M059J (cell line): ENCODE results near the gene PRKACG. TPM values are rescaled to one million over a fixed set of nuclear protein-coding genes. Genes with fewer than 3 reads are reported as not detected.
A peak's percentile ranks its signal among the peaks of the same experiment; 100 is the strongest.

Experiments
- DNase-seq: peaks from one replicate; pipeline ENCODE4 v3.0.0-alpha.2; 2012; ENCODE audit warnings: low read depth
- total RNA-seq: library from RNA; depleted of rRNA; stranded (reverse); fragments of >200 nt; shearing (Covaris generic); gene quantifications from 2 replicates; pipeline ENCODE4 v1.2.3, GENCODE V29; 2014

The PRKACG gene
- total RNA-seq, 1 experiment from 2014 or later, result not detected

DNA sequence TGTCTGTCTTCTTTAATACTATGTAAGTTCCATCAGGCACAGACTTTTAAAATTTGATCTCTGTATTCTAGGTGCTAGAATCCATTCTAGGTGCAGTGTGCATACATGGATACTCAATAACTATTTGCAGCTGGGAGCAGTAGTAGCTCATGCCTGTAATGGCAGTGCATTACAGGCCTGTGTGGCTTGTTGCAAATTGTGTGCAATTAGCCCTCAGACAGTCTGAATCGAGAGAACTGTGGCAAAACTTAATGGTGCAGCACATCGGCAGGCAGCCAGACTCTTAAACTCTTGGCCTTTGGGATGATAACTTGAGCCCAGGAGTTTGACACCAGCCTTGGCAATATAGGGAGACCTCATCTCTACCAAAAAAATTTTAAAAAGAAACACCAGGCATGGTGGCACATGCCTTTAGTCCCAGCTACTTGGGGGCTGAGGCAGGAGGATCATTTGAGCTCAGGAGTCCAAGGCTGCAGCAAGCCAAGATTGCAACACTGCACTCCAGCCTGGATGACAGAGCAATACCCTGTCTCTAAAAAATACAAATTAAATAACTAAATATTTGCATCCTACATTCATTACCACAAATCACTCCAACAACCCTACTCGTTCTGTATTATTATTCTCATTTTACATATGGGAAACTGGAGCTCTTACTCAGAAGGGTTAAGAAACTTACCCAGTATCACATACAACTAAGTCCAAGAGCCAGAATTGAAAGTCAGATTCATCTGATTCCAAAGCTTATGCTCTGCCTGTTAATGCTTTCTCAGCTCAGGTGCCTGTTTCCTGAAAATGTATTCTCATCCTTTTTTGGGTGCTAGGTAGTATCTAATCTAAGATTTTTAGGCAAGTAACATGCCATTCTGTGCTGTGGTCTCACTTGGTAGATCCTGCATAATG, 30.1 kb downstream of the PRKACG start:
- no peak for DNase-seq

GRCh38 chr9:68983008-68983411, 30.9 kb downstream of the PRKACG start:
- DNase-seq, result no peak

GRCh38 chr9:68981789-68982188, 32.1 kb downstream of the PRKACG start:
- DNase-seq, result peak; percentile 26

DNA sequence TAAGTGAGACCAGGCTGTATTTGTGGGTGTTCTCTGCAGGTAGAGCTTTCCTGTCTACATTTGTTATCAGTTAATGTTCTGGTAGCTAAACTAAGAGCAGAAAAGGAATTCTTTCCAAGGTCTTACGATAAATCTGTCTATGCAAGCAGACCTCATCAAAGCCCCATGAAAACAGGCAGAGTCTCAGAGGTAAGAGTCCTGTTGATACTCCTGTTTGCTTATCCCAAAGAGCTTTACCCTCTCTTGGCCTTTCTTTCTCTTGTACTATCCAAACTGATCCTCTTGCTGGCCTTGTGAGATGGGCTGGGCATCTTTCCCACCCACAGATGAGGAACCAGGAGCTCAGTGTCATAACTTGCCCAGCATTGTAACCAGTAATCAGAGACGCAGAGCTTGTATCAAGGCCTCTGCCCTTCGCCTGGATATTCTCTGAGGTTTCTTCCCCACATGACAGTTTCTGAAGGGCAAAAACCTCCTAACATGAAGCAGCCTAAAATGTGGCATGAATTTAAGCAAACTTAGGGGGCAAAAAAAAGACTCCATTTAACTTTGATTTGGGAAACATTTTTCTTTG, 33.5 kb downstream of the PRKACG start:
- DNase-seq, result no peak

GRCh38 chr9:68979538-68980314, 34.2 kb downstream of the PRKACG start:
- DNase-seq, result no peak

- no peak for DNase-seq
Measured at GRCh38 chr9:68978501-68978900, 35.4 kb downstream of the PRKACG start.

DNA sequence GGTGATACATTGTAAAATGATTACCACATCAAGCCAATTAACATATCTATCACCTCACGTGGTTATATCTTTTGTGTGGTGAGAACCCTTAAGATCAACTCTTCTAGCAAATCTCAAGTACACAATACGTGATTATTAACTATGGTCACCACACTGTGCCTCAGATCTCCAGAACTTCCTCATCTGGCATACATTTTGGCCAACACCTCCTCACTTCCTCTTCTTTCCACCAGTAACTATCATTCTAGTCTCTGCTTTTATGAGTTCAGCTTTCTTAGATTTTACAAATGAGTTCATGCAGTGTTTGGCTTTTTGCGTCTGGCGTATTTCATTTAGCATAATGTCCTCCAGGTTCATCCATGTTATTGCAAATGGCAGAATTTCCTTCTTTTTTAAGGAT, 35.8 kb downstream of the PRKACG start:
- DNase-seq, result no peak

GRCh38 chr9:68975365-68976043, 38.4 kb downstream of the PRKACG start:
- no peak for DNase-seq

DNA sequence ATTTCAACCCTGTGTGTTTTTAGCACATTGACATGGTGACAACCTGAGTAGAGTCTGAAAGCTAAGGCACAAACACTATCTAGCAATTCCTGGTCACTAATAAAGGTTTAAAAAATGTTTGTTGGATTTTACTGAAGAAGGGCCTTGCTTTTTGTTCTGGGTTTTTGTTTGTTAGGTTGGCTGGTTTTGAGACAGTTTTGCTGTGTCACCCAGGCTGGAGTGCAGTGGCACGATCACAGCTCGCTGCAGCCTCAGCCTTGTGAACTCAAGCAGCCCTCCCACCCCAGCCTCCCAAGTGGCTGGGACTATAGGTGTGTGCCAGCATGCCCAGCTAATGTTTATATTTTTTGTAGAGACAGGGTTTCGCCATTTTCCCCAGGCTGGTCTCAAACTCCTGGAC, 39.0 kb downstream of the PRKACG start:
- no peak for DNase-seq

GRCh38 chr9:68974431-68974830, 39.5 kb downstream of the PRKACG start:
- no peak for DNase-seq

- no peak for DNase-seq
Measured at GRCh38 chr9:68973619-68974018, 40.3 kb downstream of the PRKACG start.

DNA sequence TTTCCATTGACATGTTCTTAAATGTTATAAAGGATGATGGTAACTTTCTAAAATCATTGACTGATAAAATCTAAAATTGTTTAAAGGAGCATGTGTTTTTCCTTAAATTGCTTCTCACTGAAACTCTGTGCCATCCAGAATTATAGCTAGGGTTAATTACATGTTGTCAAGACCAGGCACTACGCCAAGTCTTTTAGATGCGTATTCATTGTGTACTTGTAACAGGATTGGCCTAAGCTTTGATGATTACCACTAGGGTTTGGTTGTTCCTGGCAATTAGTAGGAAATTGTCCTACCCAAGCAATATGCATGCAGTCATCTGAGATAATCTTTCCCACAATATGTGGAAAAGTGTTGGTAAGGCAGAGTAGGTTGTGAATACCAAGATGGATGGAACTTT, 43.8 kb downstream of the PRKACG start:
- DNase-seq, result no peak

- no peak for DNase-seq
Measured at GRCh38 chr9:68969538-68969937, 44.4 kb downstream of the PRKACG start.

DNA sequence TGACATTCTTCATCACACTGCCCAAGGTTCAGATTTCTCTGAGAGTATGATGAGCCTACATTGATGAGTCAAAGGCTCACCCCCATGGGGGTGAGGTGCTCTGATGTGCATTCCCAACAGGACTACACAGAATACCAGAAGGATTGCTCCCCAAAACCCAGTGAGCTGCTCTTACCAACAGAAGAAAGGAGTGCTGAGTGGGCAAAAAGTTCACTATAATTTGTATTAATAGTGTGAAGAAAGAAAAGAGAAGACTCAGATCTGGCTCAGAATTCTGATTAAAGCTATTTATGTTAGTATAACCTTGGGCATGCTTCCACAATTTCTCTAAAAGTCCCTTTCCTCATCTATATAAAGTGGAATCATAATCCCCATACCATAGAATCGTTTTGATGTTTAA, 46.1 kb downstream of the PRKACG start:
- no peak for DNase-seq

DNA sequence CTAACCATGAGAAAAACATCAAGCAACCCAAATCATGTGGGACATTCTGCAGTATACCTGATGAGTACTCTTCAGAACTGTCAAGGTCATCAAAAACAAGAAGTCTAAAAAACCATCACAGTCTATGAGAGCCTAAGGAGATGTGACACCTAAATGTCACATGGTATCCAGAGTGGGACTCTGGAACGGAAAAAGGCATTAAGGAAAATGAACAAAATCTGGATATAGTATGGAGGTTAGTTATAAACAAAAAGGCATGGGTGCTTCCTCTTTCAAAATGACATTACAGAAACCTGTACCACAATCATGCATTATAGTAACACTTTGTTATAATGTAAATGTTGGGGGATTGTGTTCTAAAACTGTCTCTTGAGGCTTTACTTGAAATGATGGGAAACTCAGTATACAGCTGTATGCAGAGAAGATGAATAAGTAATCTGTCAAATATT, 47.4 kb downstream of the PRKACG start:
- DNase-seq, result no peak

GRCh38 chr9:68964765-68965164, 49.1 kb downstream of the PRKACG start:
- DNase-seq, result no peak

DNA sequence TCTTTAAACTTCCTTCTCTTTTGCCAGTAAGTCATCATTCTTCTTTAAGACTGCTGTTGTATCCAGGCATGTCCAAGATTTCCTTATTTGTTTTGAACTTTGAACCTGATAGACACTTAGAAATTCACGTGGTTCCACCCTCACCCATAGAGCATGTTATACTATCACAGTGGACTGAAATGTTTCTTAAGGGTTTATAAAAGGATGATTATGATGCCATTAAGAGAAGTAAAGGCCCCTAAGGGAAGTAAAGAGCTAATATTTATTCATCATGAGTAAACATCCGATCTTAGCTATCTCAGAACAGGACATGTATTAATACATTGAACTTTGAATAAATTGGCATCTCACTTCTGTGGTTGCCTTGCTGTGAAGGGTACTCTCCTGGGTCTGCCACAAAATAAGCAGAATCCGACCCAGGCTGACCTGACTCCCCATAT, 49.8 kb downstream of the PRKACG start:
- DNase-seq, result no peak

GRCh38 chr9:68963416-68963815, 50.5 kb downstream of the PRKACG start:
- DNase-seq, result no peak
